Measurements from ENCODE around the gene SAMD8.

GRCh38 chr10:75203724-75204123, 92.3 kb downstream of the SAMD8 start:
- TF ChIP-seq CTCF (IDR thresholded peaks at IDR 0.05) (peak in 1 of 12 donors; percentile 6), POLR2A (IDR thresholded peaks at IDR 0.05) (no peak)

Measured in heart left ventricle (tissue), 13 donors.